ENCODE measurements around the gene TEX2. TPM values are rescaled to one million over a fixed set of nuclear protein-coding genes. Genes with fewer than 3 reads are reported as not detected.

Gene TEX2
- total and polyA plus RNA-seq, 2 donors (not counting 1 experiment from before 2014, with no cell fraction given): 4.0 to 7.6 TPM

- no peak overlapping the region for H3K4me2 ChIP-seq (replicated peaks; ENCODE audit: low read depth, low read length, poor library complexity, severe bottlenecking)
- H3K4me3 Mint-ChIP-seq: no peak overlapping the region
These were observed 62.7 kb downstream of the TEX2 start for GRCh38 chr17:64200080-64201032.

More at GRCh38 chr17:64200080-64201032, 62.7 kb downstream of the TEX2 start:
- no peak for TF ChIP-seq EZH2 (IDR thresholded peaks at IDR 0.05; ENCODE audit: borderline replicate concordance, insufficient read depth, low read depth, low read length, poor library complexity, severe bottlenecking)
- TF ChIP-seq, protein P1, sequence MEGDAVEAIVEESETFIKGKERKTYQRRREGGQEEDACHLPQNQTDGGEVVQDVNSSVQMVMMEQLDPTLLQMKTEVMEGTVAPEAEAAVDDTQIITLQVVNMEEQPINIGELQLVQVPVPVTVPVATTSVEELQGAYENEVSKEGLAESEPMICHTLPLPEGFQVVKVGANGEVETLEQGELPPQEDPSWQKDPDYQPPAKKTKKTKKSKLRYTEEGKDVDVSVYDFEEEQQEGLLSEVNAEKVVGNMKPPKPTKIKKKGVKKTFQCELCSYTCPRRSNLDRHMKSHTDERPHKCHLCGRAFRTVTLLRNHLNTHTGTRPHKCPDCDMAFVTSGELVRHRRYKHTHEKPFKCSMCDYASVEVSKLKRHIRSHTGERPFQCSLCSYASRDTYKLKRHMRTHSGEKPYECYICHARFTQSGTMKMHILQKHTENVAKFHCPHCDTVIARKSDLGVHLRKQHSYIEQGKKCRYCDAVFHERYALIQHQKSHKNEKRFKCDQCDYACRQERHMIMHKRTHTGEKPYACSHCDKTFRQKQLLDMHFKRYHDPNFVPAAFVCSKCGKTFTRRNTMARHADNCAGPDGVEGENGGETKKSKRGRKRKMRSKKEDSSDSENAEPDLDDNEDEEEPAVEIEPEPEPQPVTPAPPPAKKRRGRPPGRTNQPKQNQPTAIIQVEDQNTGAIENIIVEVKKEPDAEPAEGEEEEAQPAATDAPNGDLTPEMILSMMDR (IDR thresholded peaks at IDR 0.05): no peak
- Histone ChIP-seq H3K36me3 (replicated peaks in 1 of 2; ENCODE audit: control extremely low read depth in 1 of 2, control insufficient read depth in 1 of 2, extremely low read depth in 1 of 2, insufficient read depth in 2 of 2, low read length in 1 of 2) (no peaks in the 10 kb centered on the region), H2AFZ (ENCODE audit: insufficient read depth, low read depth, low read length, poor library complexity, severe bottlenecking) (no peak overlapping the region), H3K4me3 (ENCODE audit: control extremely low read depth in 1 of 5, extremely low read depth in 1 of 5, insufficient read depth in 1 of 5, low read depth in 2 of 5, low read length in 4 of 5) (no peak overlapping the region), H3K9me3 (ENCODE audit: control extremely low read depth in 1 of 3, control insufficient read depth in 2 of 3, insufficient read depth in 1 of 3, low read length in 2 of 3) (no peaks in the 10 kb centered on the region), H3K27ac (ENCODE audit: low read length in 2 of 2) (no peak overlapping the region), H3K27me3 (replicated peaks in 1 of 4; ENCODE audit: control extremely low read depth in 1 of 4, control insufficient read depth in 3 of 4, insufficient read depth in 4 of 4, low read length in 3 of 4) (no peaks in the 10 kb centered on the region), H3K9ac (ENCODE audit: low read length) (no peak overlapping the region), H3K79me2 (ENCODE audit: control insufficient read depth, insufficient read depth, low read length) (no peaks in the 10 kb centered on the region), H4K20me1 (ENCODE audit: control insufficient read depth, insufficient read depth, low read length, poor library complexity, severe bottlenecking) (no peaks in the 10 kb centered on the region), H3K4me1 (ENCODE audit: control insufficient read depth in 2 of 2, insufficient read depth in 2 of 2, low read length in 2 of 2) (no peaks in the 10 kb centered on the region)
- no peak overlapping the region for H3K27ac Mint-ChIP-seq
- DNase-seq (no peak), ATAC-seq (ENCODE audit: low read depth) (no peak)
- H3K9me3 Mint-ChIP-seq (ENCODE audit: insufficient read depth): no peaks in the 10 kb centered on the region
- CTCF ChIA-PET: interaction anchor here (1.0 kb wide), 1 partner anchor 45 kb away, joined by 3 read pairs; no protein-coding TSS in a partner anchor
- H3K4me1 Mint-ChIP-seq: no peaks in the 10 kb centered on the region
- intact Hi-C loops (cut with micrococcal nuclease): no loop called here
- H3K27me3 Mint-ChIP-seq: no peaks in the 10 kb centered on the region
- POLR2A ChIA-PET: no interaction called here
- WGBS (ENCODE audit: insufficient coverage): 67% methylated on average over 1 of the region's 3 CpGs
